ENCODE measurements around the gene LHX3.
"Not testable (repeated sequence)": the region's sequence is repeated elsewhere in the genome, so short reads cannot be mapped to it uniquely, and the experiment has no call there.

The LHX3 gene

GRCh38 chr9:136240941-136241340 is 36.0 kb upstream of the LHX3 start:
- no peak for DNase-seq

DNA sequence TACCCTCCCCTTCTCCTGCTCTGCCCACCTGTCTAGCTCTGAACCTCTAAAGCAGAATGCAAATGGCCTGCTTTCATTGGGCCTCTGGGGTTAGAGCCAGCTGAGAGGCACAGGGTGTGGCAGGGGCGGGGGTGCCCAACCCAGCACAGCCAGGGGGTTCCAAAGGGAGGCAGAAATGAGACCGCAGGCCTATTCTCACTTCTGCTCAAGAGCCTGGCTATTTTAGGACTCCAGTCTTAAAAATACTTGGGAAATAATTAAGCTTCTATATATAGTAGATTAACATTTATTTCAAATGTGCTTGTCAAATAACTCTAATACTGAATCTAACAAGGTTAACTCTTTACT is 35.0 kb upstream of the LHX3 start:
- no peak for DNase-seq

DNA sequence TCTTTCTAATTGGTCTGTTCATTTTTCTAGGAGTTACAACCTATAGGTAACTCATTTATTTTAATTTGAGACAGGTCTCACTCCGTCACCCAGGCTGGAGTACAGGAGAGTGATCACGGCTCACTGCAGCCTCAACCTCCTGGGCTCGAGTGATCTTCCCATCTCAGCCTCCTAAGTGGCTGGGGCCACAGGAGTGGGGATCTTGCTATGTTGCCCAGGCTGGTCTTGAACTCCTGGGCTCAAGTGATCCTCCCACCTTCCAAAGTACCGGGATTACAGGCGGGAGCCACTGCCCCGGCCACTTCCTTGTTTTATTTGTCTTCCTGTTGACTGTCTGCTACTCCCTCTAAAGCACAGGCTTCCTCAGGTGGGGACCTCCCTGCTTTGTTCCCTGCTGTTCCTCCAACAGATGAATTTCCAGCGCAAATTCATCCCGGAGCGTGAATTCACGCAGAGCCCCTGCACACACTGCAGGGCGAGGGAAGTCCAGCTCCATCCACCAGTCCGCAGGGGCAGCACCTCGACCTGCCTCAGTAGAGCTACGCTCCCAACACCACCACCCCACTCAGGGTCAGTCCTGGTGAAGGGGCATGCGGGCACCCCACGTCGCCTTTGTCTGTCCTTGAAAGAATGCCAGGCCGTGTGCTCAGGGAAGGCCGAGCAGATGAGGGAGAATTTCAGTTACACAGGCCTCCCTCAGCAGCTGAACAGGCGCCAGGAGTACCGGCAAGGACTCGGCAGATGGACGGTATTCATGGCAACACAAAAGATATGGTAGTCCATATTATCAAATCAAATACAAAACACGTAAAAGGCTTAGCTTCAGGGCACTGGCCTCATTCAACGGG is 34.4 kb upstream of the LHX3 start:
- no peak for DNase-seq

GRCh38 chr9:136238342-136238732 is 33.4 kb upstream of the LHX3 start:
- no peak for DNase-seq

DNA sequence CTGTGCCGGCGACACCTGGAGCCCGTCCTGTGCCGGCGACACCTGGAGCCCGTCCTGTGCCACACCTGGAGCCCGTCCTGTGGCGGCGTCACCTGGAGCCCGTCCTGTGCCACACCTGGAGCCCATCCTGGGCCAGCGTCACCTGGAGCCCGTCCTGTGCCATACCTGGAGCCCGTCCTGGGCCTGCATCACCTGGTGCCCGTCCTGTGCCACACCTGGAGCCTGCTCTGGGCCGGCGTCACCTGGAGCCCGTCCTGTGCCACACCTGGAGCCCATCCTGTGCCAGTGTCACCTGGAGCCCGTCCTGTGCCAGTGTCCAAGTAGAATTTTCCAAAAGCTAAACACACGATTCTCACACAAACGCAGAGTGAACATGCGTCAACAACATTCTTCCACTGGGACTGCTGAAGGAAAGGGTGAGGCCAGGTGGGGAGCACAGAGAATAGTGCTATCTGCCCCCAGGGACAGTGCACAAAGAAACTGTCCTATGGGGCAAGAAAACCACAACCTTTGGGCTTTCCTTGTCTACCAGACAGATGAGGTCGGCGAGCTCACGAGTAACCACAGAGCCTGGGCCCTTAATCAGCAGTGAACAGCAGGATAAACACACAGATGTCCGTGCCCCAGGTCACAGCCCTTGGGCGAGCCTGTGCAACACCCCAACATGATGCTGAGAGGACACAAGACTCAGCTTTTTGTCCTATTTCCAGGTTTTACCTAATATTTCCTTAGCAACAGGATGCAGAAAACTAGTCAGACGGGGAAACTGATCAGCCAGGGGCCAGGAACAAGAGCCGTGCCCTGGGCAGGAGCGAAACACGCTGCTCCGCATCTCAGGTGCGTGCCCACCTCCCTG is 32.8 kb upstream of the LHX3 start:
- no peak for DNase-seq

- not testable (repeated sequence) for DNase-seq
These were observed 31.8 kb upstream of the LHX3 start for GRCh38 chr9:136236471-136237410.

DNA sequence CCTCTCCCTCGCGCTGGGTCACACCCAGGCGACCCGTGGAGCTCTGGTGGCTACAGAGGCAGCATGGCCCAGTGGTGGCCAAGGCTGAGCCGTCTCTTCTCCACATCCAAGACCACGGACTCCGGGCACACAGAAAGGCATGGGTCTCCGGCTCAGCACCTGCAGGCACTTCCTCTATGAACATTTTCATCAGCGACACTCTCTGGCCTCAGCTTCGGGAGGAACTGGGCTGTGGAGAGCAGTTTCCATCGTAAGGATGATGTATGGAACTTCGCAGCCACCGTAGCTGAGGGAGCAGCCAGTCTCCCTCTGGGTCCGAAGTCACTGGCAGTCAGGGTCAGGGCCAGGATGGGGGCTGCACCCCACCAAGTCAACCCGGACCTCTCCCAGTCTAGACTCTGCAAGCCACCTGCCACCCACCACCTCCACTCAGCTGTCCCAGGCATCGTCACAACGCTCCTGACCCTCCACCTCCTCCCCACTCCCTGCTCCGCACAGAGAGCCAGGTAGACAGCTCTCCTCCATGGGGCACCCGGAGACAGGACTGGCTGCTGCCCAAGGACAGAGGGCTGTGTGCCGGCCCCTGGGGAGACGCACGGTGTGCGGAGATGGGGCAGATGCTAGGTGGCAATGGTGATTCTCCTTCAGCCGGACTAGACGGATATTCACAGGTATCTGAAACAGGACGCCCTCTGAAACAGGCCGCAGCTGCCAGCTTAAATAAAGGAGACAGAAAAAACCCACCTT is 31.0 kb upstream of the LHX3 start:
- no peak for DNase-seq

DNA sequence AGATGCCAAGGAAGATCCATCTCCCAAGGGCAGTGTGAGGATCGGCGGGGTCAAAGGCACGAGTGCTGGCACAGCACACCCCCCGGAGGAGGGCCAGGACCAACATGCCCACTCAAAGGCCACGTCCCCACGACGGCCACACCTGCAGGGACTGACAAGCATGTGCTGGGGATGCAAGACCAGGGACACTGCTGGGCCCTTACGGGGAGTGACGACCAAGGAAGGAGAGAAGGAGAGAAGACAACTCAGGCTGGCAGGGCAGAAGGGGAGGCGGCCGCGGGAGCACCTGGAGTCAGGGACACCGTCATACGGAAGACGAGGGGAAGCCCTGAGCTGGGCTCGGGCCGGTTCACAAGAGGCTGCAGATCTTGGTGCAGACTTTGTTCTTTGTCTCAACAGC is 30.2 kb upstream of the LHX3 start:
- no peak for DNase-seq

GRCh38 chr9:136234597-136234996 is 29.7 kb upstream of the LHX3 start:
- no peak for DNase-seq

DNA sequence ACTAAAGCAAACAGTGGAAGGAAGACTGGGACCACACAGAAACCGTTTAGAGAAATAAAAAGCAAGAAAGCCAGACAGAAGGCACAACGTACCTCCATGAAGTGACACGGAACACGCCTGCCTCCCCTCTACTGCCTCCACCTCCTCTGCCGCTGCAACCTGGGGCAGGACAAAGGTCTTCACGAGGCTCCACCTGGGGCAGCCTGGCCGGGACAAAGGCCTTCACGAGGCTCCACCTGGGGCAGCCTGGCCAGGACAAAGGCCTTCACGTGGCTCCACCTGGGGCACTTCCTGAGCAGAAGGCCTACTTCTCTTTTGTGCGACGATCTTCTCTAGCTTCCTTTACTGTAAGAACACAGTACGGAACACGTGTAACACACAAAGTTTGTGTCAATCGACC is 28.9 kb upstream of the LHX3 start:
- DNase-seq, result no peak

DNA sequence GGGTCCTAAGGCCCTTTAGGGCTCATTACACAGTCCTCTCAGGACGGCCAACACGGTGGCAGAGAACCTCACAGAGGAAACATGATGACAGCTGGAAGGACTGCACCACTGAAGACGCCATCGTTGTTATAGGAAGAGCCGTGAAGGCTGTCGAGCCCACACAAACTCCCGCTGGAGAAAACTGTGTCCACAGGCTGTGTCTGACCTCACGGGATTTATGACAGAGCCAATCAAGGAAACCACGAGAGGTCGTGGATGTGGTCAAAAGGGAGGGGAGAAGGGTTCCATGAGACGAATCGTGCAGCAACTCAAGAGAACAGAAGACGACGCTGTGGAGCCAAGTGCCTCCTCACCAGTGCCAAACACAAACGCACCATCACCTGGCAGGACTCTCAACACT is 28.5 kb upstream of the LHX3 start:
- no peak for DNase-seq

DNA sequence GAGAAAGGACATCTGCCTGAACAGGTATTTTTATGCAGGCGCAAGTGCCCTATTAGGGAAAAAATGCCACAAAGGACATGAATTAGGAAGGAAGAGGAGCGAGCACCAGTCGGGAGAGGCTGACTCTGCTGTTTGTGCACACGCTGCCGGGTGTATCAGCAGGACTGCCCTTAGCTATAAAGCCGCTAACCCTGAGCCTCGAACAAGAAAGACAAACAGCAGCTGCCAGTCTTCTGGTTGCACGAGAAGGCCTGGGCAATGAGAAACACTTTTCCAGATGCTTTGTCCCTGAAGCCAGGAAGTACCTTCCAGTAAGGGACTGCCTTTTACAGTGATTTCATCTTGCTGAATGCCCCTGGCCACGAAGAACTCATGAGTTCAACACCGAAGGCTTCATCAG is 28.0 kb upstream of the LHX3 start:
- no peak for DNase-seq

- no peak for DNase-seq
These were observed 26.8 kb upstream of the LHX3 start for GRCh38 chr9:136231478-136232297.

DNA sequence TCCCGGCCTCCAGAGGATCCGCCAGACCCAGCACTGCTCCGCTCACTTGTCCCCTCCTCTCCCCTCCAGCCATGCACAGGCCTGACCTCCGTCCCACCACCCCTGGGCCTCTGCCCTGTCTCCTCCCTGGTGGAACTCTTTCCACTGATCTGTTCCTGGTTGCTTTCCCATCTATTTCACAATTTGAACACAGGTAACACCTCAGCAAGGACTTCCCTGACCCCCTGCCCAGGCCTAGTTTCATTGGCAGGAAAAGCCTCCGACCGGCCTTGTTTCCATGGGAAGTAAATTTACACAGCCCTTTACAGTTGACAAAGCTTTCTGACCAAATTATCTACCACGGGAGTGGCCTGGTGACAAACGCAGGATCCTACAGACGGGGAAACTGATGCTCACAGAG is 25.8 kb upstream of the LHX3 start:
- DNase-seq, result no peak

GRCh38 chr9:136230365-136230764 is 25.4 kb upstream of the LHX3 start:
- no peak for DNase-seq

GRCh38 chr9:136229096-136230065 is 24.5 kb upstream of the LHX3 start:
- no peak for DNase-seq

GRCh38 chr9:136228107-136228875 is 23.4 kb upstream of the LHX3 start:
- DNase-seq, result peak in 1 of 2 experiments; percentile 29

GRCh38 chr9:136226680-136227407 is 21.9 kb upstream of the LHX3 start:
- no peak for DNase-seq
